HepG2 (cell line): ENCODE data around the gene NECTIN2. TPM values are rescaled to one million over a fixed set of nuclear protein-coding genes. Genes with fewer than 3 reads are reported as not detected.

Experiments used
- ARID4A ChIP-seq: sonication (generic); formaldehyde crosslinking; IDR thresholded peaks from 2 replicates; pipeline ENCODE4 v1.5.0; 2020; ENCODE audit warnings: mild to moderate bottlenecking, missing genetic modification reagents, borderline replicate concordance
- ARNT ChIP-seq: fragments of 450-650 bp; IDR thresholded peaks from 2 replicates; pipeline ENCODE4 v1.6.1; 2017
- ATF2 ChIP-seq: sonication (generic); formaldehyde crosslinking; IDR thresholded peaks from 2 replicates; pipeline ENCODE4 v1.4.0; 2020; ENCODE audit warnings: missing genetic modification reagents
- KMT2A ChIP-seq: sonication (generic); formaldehyde crosslinking; IDR thresholded peaks from 2 replicates; pipeline ENCODE4 v1.4.0; 2020; ENCODE audit warnings: missing genetic modification reagents
- MAZ ChIP-seq, 2 experiments: sonication (generic) in 1 of 2; formaldehyde crosslinking in 1 of 2; IDR thresholded peaks; 2 replicates each; pipeline versions ENCODE4 v1.5.0 to v1.6.1; 2012 to 2020; ENCODE audit warnings: low read depth in 2 of 2, mild to moderate bottlenecking in 2 of 2, borderline replicate concordance in 1 of 2, improper control_type of control experiment in 1 of 2, low read length in 1 of 2, missing genetic modification reagents in 1 of 2, moderate library complexity in 1 of 2
- MIER3 ChIP-seq: IDR thresholded peaks from 2 replicates; pipeline ENCODE4 v1.6.1; 2016; ENCODE audit warnings: missing compliant biosample characterization, borderline replicate concordance
- MLXIP ChIP-seq: sonication (generic); formaldehyde crosslinking; IDR thresholded peaks from 2 replicates; pipeline ENCODE4 v1.9.0; 2021; ENCODE audit warnings: missing genetic modification reagents, borderline replicate concordance
- NCOR1 ChIP-seq: fragments of 200-600 bp; sonication (generic); IDR thresholded peaks from 2 replicates; pipeline ENCODE4 v1.7.0; 2017; ENCODE audit warnings: antibody characterized with exemption, low read length, borderline replicate concordance
- NFKBIZ ChIP-seq: IDR thresholded peaks from 2 replicates; pipeline ENCODE4 v1.6.1; 2018; ENCODE audit warnings: missing genetic modification reagents, missing compliant biosample characterization
- PAF1 ChIP-seq: IDR thresholded peaks from 2 replicates; pipeline ENCODE4 v1.6.1; 2016; ENCODE audit warnings: missing genetic modification reagents, missing compliant biosample characterization
- TFDP2 ChIP-seq: sonication (generic); formaldehyde crosslinking; IDR thresholded peaks from 2 replicates; pipeline ENCODE4 v1.4.0; 2020; ENCODE audit warnings: missing genetic modification reagents
- TOPORS ChIP-seq: sonication (generic); formaldehyde crosslinking; IDR thresholded peaks from 2 replicates; pipeline ENCODE4 v1.8.0; 2023; ENCODE audit warnings: mild to moderate bottlenecking, missing genetic modification reagents
- ZNF232 ChIP-seq: sonication (generic); formaldehyde crosslinking; IDR thresholded peaks from 2 replicates; pipeline ENCODE4 v1.4.0; 2020; ENCODE audit warnings: missing genetic modification reagents, borderline replicate concordance
- ZNF383 ChIP-seq: sonication (generic); formaldehyde crosslinking; IDR thresholded peaks from 2 replicates; pipeline ENCODE4 v1.4.0; 2020; ENCODE audit warnings: missing genetic modification reagents, mild to moderate bottlenecking, borderline replicate concordance
- ZNF605 ChIP-seq: sonication (generic); formaldehyde crosslinking; IDR thresholded peaks from 2 replicates; pipeline ENCODE4 v1.8.0; 2022; ENCODE audit warnings: mild to moderate bottlenecking, missing genetic modification reagents
- ZNF678 ChIP-seq: sonication (generic); formaldehyde crosslinking; IDR thresholded peaks from 2 replicates; pipeline ENCODE4 v1.4.0; 2020; ENCODE audit warnings: mild to moderate bottlenecking, missing genetic modification reagents
- ZSCAN31 ChIP-seq: sonication (generic); formaldehyde crosslinking; IDR thresholded peaks from 2 replicates; pipeline ENCODE4 v1.5.0; 2020; ENCODE audit warnings: low read depth, mild to moderate bottlenecking, missing genetic modification reagents
- polyA plus RNA-seq, 8 experiments: library from polyadenylated mRNA; depleted of rRNA in 3 of 8; stranded (reverse) in 7 of 8; unstranded in 1 of 8; fragments of >200 nt; fragmentation: Illumina TruSeq in 4 of 8; extraction: Trizol in 4 of 8; gene quantifications; 2 replicates each; pipeline versions ENCODE4 v1.2.1 to v1.2.3, GENCODE V29; 2011 to 2016; ENCODE audit warnings: low read depth in 4 of 8, missing spikeins in 1 of 8, mixed read lengths in 1 of 8; ENCODE audit not compliant: insufficient read depth in 1 of 8
- total RNA-seq, 5 experiments: library from RNA; depleted of rRNA; stranded (reverse); fragments of >200 nt; fragmentation: Illumina TruSeq; extraction: Trizol; gene quantifications; 2 replicates each; pipeline ENCODE4 v1.2.3, GENCODE V29; 2016; ENCODE audit warnings: low read depth in 1 of 5
- TF ChIP-seq, protein P1 (sequence below): sonication (generic); formaldehyde crosslinking; IDR thresholded peaks from 2 replicates; pipeline ENCODE4 v1.8.0; 2022; ENCODE audit warnings: low read depth, missing genetic modification reagents

The NECTIN2 gene
- total and polyA plus RNA-seq, 2 of the 13 experiments (the other 11 are each of a cell fraction or from before 2014, with no cell fraction given), result 75.4 to 114 TPM

DNA sequence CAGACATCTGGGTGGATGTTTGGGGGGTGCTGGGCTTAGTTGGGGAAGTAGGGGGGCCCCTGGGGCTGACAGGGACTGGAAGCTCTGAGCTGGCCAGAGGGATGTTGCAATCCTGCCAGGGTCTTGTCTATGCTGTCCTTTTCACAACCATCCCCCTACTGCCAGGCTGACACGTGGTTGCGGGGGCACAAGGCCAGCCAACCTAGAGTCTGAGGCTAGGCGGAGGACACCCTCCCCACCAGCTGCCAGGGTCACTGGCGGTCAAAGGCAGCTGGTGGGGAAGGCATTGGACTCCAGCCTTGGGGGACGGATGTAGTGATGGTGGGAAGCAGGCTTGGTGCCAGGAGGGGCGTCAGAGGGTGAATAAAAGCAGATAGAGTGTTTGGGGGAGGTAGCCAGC lies 66.8 kb downstream of the NECTIN2 start (continued):
- TF ChIP-seq MLXIP (peak; percentile 23; the same call in 1 of the 2 replicates), ARID4A (CRISPR knock-in tag) (peak; percentile 78; the same call in 1 of the 2 replicates), KMT2A (CRISPR knock-in tag) (no peak), NCOR1 (peak; percentile 44; the same call in 1 of the 2 replicates), NFKBIZ (CRISPR knock-in tag) (0 out of 2 replicates have a peak, but pooled peaks have one; percentile 61), ARNT (no peak), PAF1 (no peak), ATF2 (peak; percentile 63; the same call in 1 of the 2 replicates), MIER3 (CRISPR knock-in tag) (peak; percentile 92; the same call in 1 of the 2 replicates), TOPORS (CRISPR knock-in tag) (no peak), MAZ (IDR thresholded peaks at IDR 0.05; ENCODE audit: borderline replicate concordance, low read depth, low read length) (no peak), MAZ (CRISPR knock-in tag; IDR thresholded peaks at IDR 0.05; ENCODE audit: low read depth) (peak; percentile 47; the same call in 1 of the 2 replicates), ZNF383 (CRISPR knock-in tag) (no peak), ZSCAN31 (CRISPR knock-in tag) (0 out of 2 replicates have a peak, but pooled peaks have one; percentile 38), ZNF232 (CRISPR knock-in tag) (0 out of 2 replicates have a peak, but pooled peaks have one; percentile 13), ZNF605 (CRISPR knock-in tag) (peak; percentile 38; the same call in 1 of the 2 replicates), TFDP2 (CRISPR knock-in tag) (0 out of 2 replicates have a peak, but pooled peaks have one; percentile 39), ZNF678 (CRISPR knock-in tag) (0 out of 2 replicates have a peak, but pooled peaks have one; percentile 45)
- TF ChIP-seq, protein P1, sequence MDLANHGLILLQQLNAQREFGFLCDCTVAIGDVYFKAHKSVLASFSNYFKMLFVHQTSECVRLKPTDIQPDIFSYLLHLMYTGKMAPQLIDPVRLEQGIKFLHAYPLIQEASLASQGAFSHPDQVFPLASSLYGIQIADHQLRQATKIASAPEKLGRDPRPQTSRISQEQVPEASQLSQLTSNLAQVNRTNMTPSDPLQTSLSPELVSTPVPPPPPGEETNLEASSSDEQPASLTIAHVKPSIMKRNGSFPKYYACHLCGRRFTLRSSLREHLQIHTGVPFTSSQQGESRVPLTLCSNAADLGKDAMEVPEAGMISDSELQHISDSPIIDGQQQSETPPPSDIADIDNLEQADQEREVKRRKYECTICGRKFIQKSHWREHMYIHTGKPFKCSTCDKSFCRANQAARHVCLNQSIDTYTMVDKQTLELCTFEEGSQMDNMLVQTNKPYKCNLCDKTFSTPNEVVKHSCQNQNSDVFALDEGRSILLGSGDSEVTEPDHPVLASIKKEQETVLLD (CRISPR knock-in tag), result 0 out of 2 replicates have a peak, but pooled peaks have one; percentile 29
